Astrocyte (in vitro differentiated cells and primary cell): Measurements from ENCODE around the gene NSD1. TPM values are rescaled to one million over a fixed set of nuclear protein-coding genes. Genes with fewer than 3 reads are reported as not detected.

Source experiments
- DNase-seq: peaks from one replicate; pipeline ENCODE4 v3.0.0-alpha.2; 2010; ENCODE audit warnings: low read depth
- FAIRE-seq: peaks from 2 replicates; lab custom pipeline; 2011; peaks lifted over from hg19 to GRCh38; lab: Jason Lieb, UNC
- H2AFZ ChIP-seq: 2 replicates; pipeline ENCODE4 v1.6.0; 2012; ENCODE audit warnings: low read depth, low read length, inconsistent platforms
- H3K27ac ChIP-seq: 2 replicates; pipeline ENCODE4 v1.5.1; 2011; ENCODE audit warnings: low read depth, low read length, inconsistent platforms
- H3K27me3 ChIP-seq: 2 replicates; pipeline ENCODE4 v1.6.0; 2011; ENCODE audit warnings: low read length, inconsistent platforms; ENCODE audit not compliant: insufficient read depth
- H3K36me3 ChIP-seq: 2 replicates; pipeline ENCODE4 v1.5.1; 2011; ENCODE audit warnings: low read length, inconsistent platforms; ENCODE audit not compliant: insufficient read depth
- H3K4me1 ChIP-seq: 2 replicates; pipeline ENCODE4 v1.5.1; 2011; ENCODE audit warnings: low read length, inconsistent platforms; ENCODE audit not compliant: insufficient read depth
- H3K4me2 ChIP-seq: 2 replicates; pipeline ENCODE4 v1.6.0; 2012; ENCODE audit warnings: low read length, inconsistent platforms
- H3K4me3 ChIP-seq: 2 replicates; pipeline ENCODE4 v1.5.1; 2011; ENCODE audit warnings: low read depth, mild to moderate bottlenecking, low read length, inconsistent platforms; ENCODE audit not compliant: insufficient read depth
- H3K79me2 ChIP-seq: 2 replicates; pipeline ENCODE4 v1.6.0; 2012; ENCODE audit warnings: mild to moderate bottlenecking, low read length, inconsistent platforms; ENCODE audit not compliant: insufficient read depth
- H3K9ac ChIP-seq: 2 replicates; pipeline ENCODE4 v1.6.0; 2012; ENCODE audit warnings: mild to moderate bottlenecking, low read length, inconsistent platforms
- H3K9me3 ChIP-seq: 2 replicates; pipeline ENCODE4 v1.5.1; 2012; ENCODE audit warnings: low read depth, mild to moderate bottlenecking, low read length, inconsistent platforms; ENCODE audit not compliant: insufficient read depth
- H4K20me1 ChIP-seq: 2 replicates; pipeline ENCODE4 v1.6.0; 2012; ENCODE audit warnings: low read length, inconsistent platforms; ENCODE audit not compliant: insufficient read depth
- H3K27ac Mint-ChIP-seq: one replicate; pipeline ENCODE4 v1.8.0; 2021; ENCODE audit warnings: mild to moderate bottlenecking, mixed read lengths; ENCODE audit not compliant: unreplicated experiment
- H3K27me3 Mint-ChIP-seq: one replicate; pipeline ENCODE4 v1.8.0; 2021; ENCODE audit warnings: low read depth, mixed read lengths; ENCODE audit not compliant: unreplicated experiment
- H3K36me3 Mint-ChIP-seq: one replicate; pipeline ENCODE4 v1.8.0; 2021; ENCODE audit warnings: low read depth, mixed read lengths; ENCODE audit not compliant: unreplicated experiment
- H3K4me1 Mint-ChIP-seq: one replicate; pipeline ENCODE4 v1.8.0; 2021; ENCODE audit warnings: low read depth, mixed read lengths; ENCODE audit not compliant: unreplicated experiment
- H3K4me3 Mint-ChIP-seq: one replicate; pipeline ENCODE4 v1.8.0; 2021; ENCODE audit warnings: mild to moderate bottlenecking, moderate library complexity, mixed read lengths; ENCODE audit not compliant: unreplicated experiment
- H3K9me3 Mint-ChIP-seq: one replicate; pipeline ENCODE4 v1.8.0; 2021; ENCODE audit warnings: mild to moderate bottlenecking, mixed read lengths; ENCODE audit not compliant: unreplicated experiment
- EZH2 ChIP-seq: IDR thresholded peaks from 2 replicates; pipeline ENCODE4 v1.6.1; 2012; ENCODE audit warnings: mild to moderate bottlenecking, low read length, inconsistent platforms; ENCODE audit not compliant: insufficient read depth
- total RNA-seq: library from RNA; stranded (reverse); gene quantifications from 2 replicates; pipeline ENCODE4 v1.2.1, GENCODE V29; 2021
- TF ChIP-seq, protein P1 (sequence below): IDR thresholded peaks from 2 replicates; pipeline ENCODE4 v1.5.1; 2011; ENCODE audit warnings: low read depth, mild to moderate bottlenecking, inconsistent platforms, low read length, moderate library complexity; ENCODE audit not compliant: insufficient read depth

NSD1 gene
- total RNA-seq, 1 donor from 2014 or later: 71.9 TPM

DNA sequence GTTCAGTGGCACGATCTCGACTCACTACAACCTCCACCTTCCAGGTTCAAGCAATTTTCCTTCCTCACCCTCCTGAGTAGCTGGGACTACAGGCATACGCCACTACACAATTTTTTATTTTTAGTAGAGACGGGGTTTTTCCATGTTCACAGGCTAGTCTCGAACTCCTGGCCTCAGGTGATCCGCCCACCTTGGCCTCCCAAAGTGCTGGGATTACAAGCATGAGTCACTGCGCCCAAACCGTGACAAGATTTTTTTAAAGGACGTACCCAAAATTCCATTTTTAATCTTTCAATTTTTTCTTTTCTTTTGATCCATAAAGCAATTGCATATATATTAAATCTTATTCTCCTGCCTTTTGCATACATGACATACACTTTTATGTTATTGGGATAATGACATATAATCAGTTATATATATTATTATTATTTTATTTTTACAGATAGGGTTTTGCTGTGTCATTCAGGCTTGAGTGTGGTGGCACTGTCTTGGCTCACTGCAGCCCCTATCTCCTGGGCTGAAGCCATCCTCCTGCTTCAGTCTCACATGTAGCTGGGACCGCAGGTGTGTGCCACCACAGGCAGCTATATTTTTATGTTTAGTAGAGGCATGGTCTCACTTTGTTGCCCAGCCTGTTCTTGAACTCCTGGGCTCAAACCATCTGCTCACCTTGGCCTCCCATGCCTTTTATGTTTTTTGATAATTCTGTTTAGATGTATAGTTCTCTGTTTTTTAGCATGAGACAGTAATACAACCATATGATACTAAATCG is 98.1 kb downstream of the NSD1 start:
- peaks cover 22% of the 10 kb centered on the region for H3K4me1 Mint-ChIP-seq

GRCh38 chr5:177232358-177232757 is 98.8 kb downstream of the NSD1 start:
- no peaks in the 10 kb centered on the region for H3K36me3 ChIP-seq
- no peak overlapping the region for H3K4me2 ChIP-seq
- H3K27me3 Mint-ChIP-seq: no peaks in the 10 kb centered on the region
- H3K27me3 ChIP-seq: no peaks in the 10 kb centered on the region
- no peak overlapping the region for H3K4me3 ChIP-seq
- peaks cover 75% of the 10 kb centered on the region for H3K79me2 ChIP-seq
- no peak overlapping the region for H3K9ac ChIP-seq
- no peak for TF ChIP-seq EZH2
- TF ChIP-seq, protein P1, sequence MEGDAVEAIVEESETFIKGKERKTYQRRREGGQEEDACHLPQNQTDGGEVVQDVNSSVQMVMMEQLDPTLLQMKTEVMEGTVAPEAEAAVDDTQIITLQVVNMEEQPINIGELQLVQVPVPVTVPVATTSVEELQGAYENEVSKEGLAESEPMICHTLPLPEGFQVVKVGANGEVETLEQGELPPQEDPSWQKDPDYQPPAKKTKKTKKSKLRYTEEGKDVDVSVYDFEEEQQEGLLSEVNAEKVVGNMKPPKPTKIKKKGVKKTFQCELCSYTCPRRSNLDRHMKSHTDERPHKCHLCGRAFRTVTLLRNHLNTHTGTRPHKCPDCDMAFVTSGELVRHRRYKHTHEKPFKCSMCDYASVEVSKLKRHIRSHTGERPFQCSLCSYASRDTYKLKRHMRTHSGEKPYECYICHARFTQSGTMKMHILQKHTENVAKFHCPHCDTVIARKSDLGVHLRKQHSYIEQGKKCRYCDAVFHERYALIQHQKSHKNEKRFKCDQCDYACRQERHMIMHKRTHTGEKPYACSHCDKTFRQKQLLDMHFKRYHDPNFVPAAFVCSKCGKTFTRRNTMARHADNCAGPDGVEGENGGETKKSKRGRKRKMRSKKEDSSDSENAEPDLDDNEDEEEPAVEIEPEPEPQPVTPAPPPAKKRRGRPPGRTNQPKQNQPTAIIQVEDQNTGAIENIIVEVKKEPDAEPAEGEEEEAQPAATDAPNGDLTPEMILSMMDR: no peak
- H3K4me1 ChIP-seq: peaks cover 4% of the 10 kb centered on the region
- no peak overlapping the region for H2AFZ ChIP-seq
- DNase-seq: no peak
- peak overlapping the region; percentile 87 for H3K27ac Mint-ChIP-seq
- H3K27ac ChIP-seq: no peak overlapping the region
- H3K9me3 Mint-ChIP-seq: no peaks in the 10 kb centered on the region
- peaks cover 72% of the 10 kb centered on the region for H4K20me1 ChIP-seq
- peak overlapping the region; percentile 36 for H3K4me3 Mint-ChIP-seq
- no peaks in the 10 kb centered on the region for H3K9me3 ChIP-seq
- no peak for FAIRE-seq
- H3K36me3 Mint-ChIP-seq: peaks cover 8% of the 10 kb centered on the region
- H3K4me1 Mint-ChIP-seq: peaks cover 22% of the 10 kb centered on the region

More for the DNA sequence above, 98.1 kb downstream of the NSD1 start:
- Histone ChIP-seq H2AFZ (no peak overlapping the region), H4K20me1 (peaks cover 77% of the 10 kb centered on the region), H3K27me3 (no peaks in the 10 kb centered on the region), H3K4me3 (no peak overlapping the region), H3K4me2 (no peak overlapping the region), H3K9ac (no peak overlapping the region), H3K27ac (no peak overlapping the region), H3K79me2 (peaks cover 82% of the 10 kb centered on the region), H3K4me1 (peaks cover 4% of the 10 kb centered on the region), H3K36me3 (no peaks in the 10 kb centered on the region), H3K9me3 (no peaks in the 10 kb centered on the region)
- no peak overlapping the region for H3K4me3 Mint-ChIP-seq
- no peaks in the 10 kb centered on the region for H3K27me3 Mint-ChIP-seq
- DNase-seq: no peak
- no peaks in the 10 kb centered on the region for H3K9me3 Mint-ChIP-seq
- peak overlapping the region; percentile 84 for H3K27ac Mint-ChIP-seq
- no peak for FAIRE-seq
- H3K36me3 Mint-ChIP-seq: peaks cover 5% of the 10 kb centered on the region
- TF ChIP-seq EZH2: no peak
- TF ChIP-seq, protein P1: no peak

DNA sequence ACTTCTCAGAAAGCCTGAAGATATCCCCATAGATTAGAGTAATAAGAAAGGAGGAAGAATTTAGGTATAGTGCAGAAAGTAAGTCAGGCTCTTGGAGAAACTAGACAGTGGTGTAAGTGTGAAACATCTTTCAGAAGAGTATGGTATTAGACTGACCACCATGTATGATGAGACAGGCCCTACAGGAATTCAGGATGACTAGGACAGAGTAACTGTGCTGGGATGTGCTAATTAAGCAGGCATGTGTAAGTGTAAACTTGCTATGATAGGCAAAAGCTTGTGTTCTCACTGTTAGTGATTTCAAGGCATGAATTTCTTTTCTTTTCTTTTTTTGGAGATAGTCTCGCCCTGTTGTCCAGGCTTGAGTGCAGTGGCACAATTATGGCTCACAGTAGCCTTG is 99.2 kb downstream of the NSD1 start:
- Histone ChIP-seq H3K36me3 (no peaks in the 10 kb centered on the region), H3K9me3 (no peaks in the 10 kb centered on the region), H2AFZ (no peak overlapping the region), H3K27me3 (no peaks in the 10 kb centered on the region), H3K4me1 (peaks cover 4% of the 10 kb centered on the region), H3K9ac (no peak overlapping the region), H4K20me1 (peaks cover 72% of the 10 kb centered on the region), H3K79me2 (peaks cover 71% of the 10 kb centered on the region), H3K4me3 (no peak overlapping the region), H3K4me2 (no peak overlapping the region), H3K27ac (no peak overlapping the region)
- peaks cover 22% of the 10 kb centered on the region for H3K4me1 Mint-ChIP-seq
- H3K4me3 Mint-ChIP-seq: peak overlapping the region; percentile 36
- H3K36me3 Mint-ChIP-seq: peaks cover 10% of the 10 kb centered on the region
- no peak for TF ChIP-seq EZH2
- TF ChIP-seq, protein P1: no peak
- peak overlapping the region; percentile 87 for H3K27ac Mint-ChIP-seq
- H3K9me3 Mint-ChIP-seq: no peaks in the 10 kb centered on the region
- FAIRE-seq (peak; percentile 70), DNase-seq (peak; percentile 77)
- H3K27me3 Mint-ChIP-seq: no peaks in the 10 kb centered on the region
